ENCODE measurements around the gene MMP2. TPM values are rescaled to one million over a fixed set of nuclear protein-coding genes. Genes with fewer than 3 reads are reported as not detected.

The MMP2 gene
- total RNA-seq, 1 experiment from 2014 or later = 1.5 TPM

- H4K20me1 ChIP-seq (ENCODE audit: insufficient read depth) = no peaks in the 10 kb centered on the region
- ChIA-PET CTCF (no interaction called here), RAD21 (ENCODE audit: low non-redundant PET in 1 of 2, low total read pairs in 2 of 2, uncharacterized antibody in 2 of 2, unreplicated experiment in 2 of 2) (interaction anchor here in 1 of 2 experiments (0.7 kb wide), 1 partner anchor 24 kb away, joined by 3 read pairs; no protein-coding TSS in a partner anchor), POLR2A (no interaction called here)
- H3K4me1 ChIP-seq (ENCODE audit: control insufficient read depth in 1 of 2, insufficient read depth in 2 of 2, low read length in 2 of 2) = peaks cover 27 to 45% of the 10 kb centered on the region in 2 experiments
- H3K4me3 ChIP-seq (replicated peaks in 1 of 2; ENCODE audit: low read depth in 1 of 2, low read length in 2 of 2) = no peak overlapping the region
- no TSS peak for BruUV-seq (replicated peaks)
- no peak for ATAC-seq
- H3K9me2 ChIP-seq (ENCODE audit: insufficient read depth) = no peaks in the 10 kb centered on the region
- no peaks in the 10 kb centered on the region for H3K9me3 ChIP-seq (ENCODE audit: control insufficient read depth in 1 of 2, insufficient read depth in 1 of 2, low read depth in 1 of 2, low read length in 2 of 2)
- DNase-seq (ENCODE audit: low read depth, low spot score) = no peak
- intact Hi-C loops (cut with micrococcal nuclease) = no loop called here
- H3K9ac ChIP-seq (ENCODE audit: low read length) = no peak overlapping the region
- H3K27ac ChIP-seq (ENCODE audit: low read depth, low read length) = no peak overlapping the region
- no peak overlapping the region for H2AFZ ChIP-seq (ENCODE audit: low read depth, low read length, poor library complexity, severe bottlenecking)
- TF ChIP-seq ZFX (IDR thresholded peaks at IDR 0.05) = no peak
- no peak for TF ChIP-seq ZBTB33 (IDR thresholded peaks at IDR 0.05; ENCODE audit: extremely low read depth, insufficient replicate concordance, low read length)
- TF ChIP-seq RAD21 (IDR thresholded peaks at IDR 0.05; ENCODE audit: low read depth) = no peak
- TF ChIP-seq POLR2A (IDR thresholded peaks at IDR 0.05; ENCODE audit: borderline replicate concordance, extremely low read depth, insufficient read depth, insufficient read length) = no peak
- TF ChIP-seq EZH2 (IDR thresholded peaks at IDR 0.05) = no peak
- no peak for TF ChIP-seq FOSL1 (IDR thresholded peaks at IDR 0.05; ENCODE audit: low read depth)
- no peak for TF ChIP-seq CEBPB (IDR thresholded peaks at IDR 0.05; ENCODE audit: low read depth)
- no peaks in the 10 kb centered on the region for H3K79me2 ChIP-seq (ENCODE audit: insufficient read depth, low read length)
- H3K36me3 ChIP-seq (ENCODE audit: control insufficient read depth in 1 of 2, insufficient read depth in 2 of 2, low read length in 2 of 2) = no peaks in the 10 kb centered on the region
- H3K27me3 ChIP-seq (ENCODE audit: insufficient read depth, low read length) = no peaks in the 10 kb centered on the region
- no peak overlapping the region for H3K4me2 ChIP-seq (ENCODE audit: low read length)
These were observed 20.3 kb downstream of the MMP2 start for GRCh38 chr16:55499281-55499680.

- Histone ChIP-seq H3K36me3 (ENCODE audit: control insufficient read depth in 1 of 2, insufficient read depth in 2 of 2, low read length in 2 of 2) (no peaks in the 10 kb centered on the region), H3K4me1 (ENCODE audit: control insufficient read depth in 1 of 2, insufficient read depth in 2 of 2, low read length in 2 of 2) (peaks cover 27 to 45% of the 10 kb centered on the region in 2 experiments), H3K79me2 (ENCODE audit: insufficient read depth, low read length) (no peaks in the 10 kb centered on the region), H3K9me2 (ENCODE audit: insufficient read depth) (no peaks in the 10 kb centered on the region), H3K9ac (ENCODE audit: low read length) (peak overlapping the region; percentile 8; the same call in 1 of the 2 replicates), H3K9me3 (ENCODE audit: control insufficient read depth in 1 of 2, insufficient read depth in 1 of 2, low read depth in 1 of 2, low read length in 2 of 2) (no peaks in the 10 kb centered on the region), H3K27ac (ENCODE audit: low read depth, low read length) (no peak overlapping the region), H3K4me2 (ENCODE audit: low read length) (peak overlapping the region; percentile 48), H2AFZ (ENCODE audit: low read depth, low read length, poor library complexity, severe bottlenecking) (no peak overlapping the region), H4K20me1 (ENCODE audit: insufficient read depth) (no peaks in the 10 kb centered on the region), H3K27me3 (ENCODE audit: insufficient read depth, low read length) (no peaks in the 10 kb centered on the region), H3K4me3 (replicated peaks in 1 of 2; ENCODE audit: low read depth in 1 of 2, low read length in 2 of 2) (no peak overlapping the region)
- ChIA-PET RAD21 (ENCODE audit: low non-redundant PET in 1 of 2, low total read pairs in 2 of 2, uncharacterized antibody in 2 of 2, unreplicated experiment in 2 of 2) (no interaction called here), CTCF (interaction anchor here (1.5 kb wide), 1 partner anchor 28 kb away, joined by 5 read pairs; no protein-coding TSS in a partner anchor), POLR2A (no interaction called here)
- peak; percentile 61 for ATAC-seq
- intact Hi-C loops (cut with micrococcal nuclease) = loop anchor here (5.0 kb wide), 1 partner anchor 1182 kb away; the partner anchor contains the start of gene MT1X
- BruUV-seq (replicated peaks) = no TSS peak
- peak; percentile 41 for DNase-seq (ENCODE audit: low read depth, low spot score)
- TF ChIP-seq RAD21 (IDR thresholded peaks at IDR 0.05; ENCODE audit: low read depth) (no peak), ZBTB33 (IDR thresholded peaks at IDR 0.05; ENCODE audit: extremely low read depth, insufficient replicate concordance, low read length) (no peak), FOSL1 (IDR thresholded peaks at IDR 0.05; ENCODE audit: low read depth) (peak; percentile 35; the same call in 1 of the 2 replicates), SIN3A (IDR thresholded peaks at IDR 0.05; ENCODE audit: low read depth) (no peak), EZH2phosphoT487 (IDR thresholded peaks at IDR 0.05; ENCODE audit: borderline replicate concordance) (no peak), SRF (IDR thresholded peaks at IDR 0.05; ENCODE audit: low read depth) (no peak), JUND (IDR thresholded peaks at IDR 0.05) (peak; percentile 16; the same call in 1 of the 2 replicates), MAX (IDR thresholded peaks at IDR 0.05) (no peak), CTCF (IDR thresholded peaks at IDR 0.05 in 2 of 3, conservative IDR thresholded peaks at IDR 0.05 in 1 of 3; ENCODE audit: borderline replicate concordance in 1 of 3, insufficient read depth in 1 of 3, low read depth in 2 of 3, low read length in 2 of 3) (no peak)
These were observed 21.0 kb downstream of the MMP2 start for GRCh38 chr16:55499951-55500529.
